Measurements from ENCODE around the gene CDH4. TPM values are rescaled to one million over a fixed set of nuclear protein-coding genes. Genes with fewer than 3 reads are reported as not detected.

Gene CDH4
- total and polyA plus RNA-seq, 9 of the 15 experiments (the other 6 are each of a cell fraction or from before 2014, with no cell fraction given) = 0.04 TPM; not detected in 8

DNA sequence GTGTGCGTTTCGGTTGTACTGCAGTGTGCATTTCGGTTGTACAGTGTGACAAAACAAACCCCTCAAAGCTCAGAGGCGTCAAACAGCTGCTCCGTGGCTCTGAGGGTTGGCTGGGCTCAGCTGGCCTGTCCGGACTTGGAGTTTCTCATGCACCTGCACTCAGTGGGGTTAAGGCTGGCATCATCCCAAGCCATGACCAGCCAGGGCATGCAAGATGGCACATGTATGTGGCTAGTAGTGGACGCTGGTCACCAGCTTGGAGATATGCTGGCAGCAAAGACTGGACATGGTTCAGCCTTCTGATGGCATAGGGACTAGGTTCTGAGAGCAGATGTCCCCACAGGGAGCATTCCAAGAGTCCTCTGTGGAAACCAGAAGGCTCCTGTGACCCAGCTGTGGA is 187.2 kb downstream of the CDH4 start:
- intact Hi-C loops (cut with micrococcal nuclease) (no loop called here), in situ Hi-C loops (cut with MboI) (no loop called here)
- no peak for DNase-seq (ENCODE audit: extremely low read depth in 1 of 4, low spot score in 3 of 4)
- TF ChIP-seq PHF8 (IDR thresholded peaks at IDR 0.05; ENCODE audit: borderline replicate concordance, low read length) (no peak), TGIF2 (CRISPR knock-in tag; IDR thresholded peaks at IDR 0.05) (no peak), RFX7 (CRISPR knock-in tag; IDR thresholded peaks at IDR 0.05) (no peak), SIX5 (IDR thresholded peaks at IDR 0.05; ENCODE audit: borderline replicate concordance in 1 of 2, insufficient read depth in 1 of 2, low read depth in 1 of 2, low read length in 2 of 2) (no peak), EWSR1 (IDR thresholded peaks at IDR 0.05; ENCODE audit: borderline replicate concordance, low read depth, partially characterized antibody) (no peak)
- TF ChIP-seq, protein P1, sequence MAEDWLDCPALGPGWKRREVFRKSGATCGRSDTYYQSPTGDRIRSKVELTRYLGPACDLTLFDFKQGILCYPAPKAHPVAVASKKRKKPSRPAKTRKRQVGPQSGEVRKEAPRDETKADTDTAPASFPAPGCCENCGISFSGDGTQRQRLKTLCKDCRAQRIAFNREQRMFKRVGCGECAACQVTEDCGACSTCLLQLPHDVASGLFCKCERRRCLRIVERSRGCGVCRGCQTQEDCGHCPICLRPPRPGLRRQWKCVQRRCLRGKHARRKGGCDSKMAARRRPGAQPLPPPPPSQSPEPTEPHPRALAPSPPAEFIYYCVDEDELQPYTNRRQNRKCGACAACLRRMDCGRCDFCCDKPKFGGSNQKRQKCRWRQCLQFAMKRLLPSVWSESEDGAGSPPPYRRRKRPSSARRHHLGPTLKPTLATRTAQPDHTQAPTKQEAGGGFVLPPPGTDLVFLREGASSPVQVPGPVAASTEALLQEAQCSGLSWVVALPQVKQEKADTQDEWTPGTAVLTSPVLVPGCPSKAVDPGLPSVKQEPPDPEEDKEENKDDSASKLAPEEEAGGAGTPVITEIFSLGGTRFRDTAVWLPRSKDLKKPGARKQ (CRISPR knock-in tag; IDR thresholded peaks at IDR 0.05) = no peak
- H3K79me2 ChIP-seq (ENCODE audit: control insufficient read depth, insufficient read depth, low read length) = no peaks in the 10 kb centered on the region
- H3K9me3 ChIP-seq (replicated peaks; ENCODE audit: control insufficient read depth, insufficient read depth, low read depth, low read length) = no peaks in the 10 kb centered on the region
- no peak for ATAC-seq
- CTCF ChIA-PET (ENCODE audit: low intra/inter-chr PET ratio) = no interaction called here
- H3K27ac ChIP-seq (ENCODE audit: extremely low read depth, low read depth, low read length) = no peak overlapping the region
- no peaks in the 10 kb centered on the region for H3K9me1 ChIP-seq (ENCODE audit: control insufficient read depth, insufficient read depth, low read length)
- H3K4me3 ChIP-seq = no peak overlapping the region
- peaks cover 3 to 42% of the 10 kb centered on the region in 2 experiments; a peak in 2 of 5 replicates for H3K27me3 ChIP-seq (ENCODE audit: control insufficient read depth in 2 of 2, insufficient read depth in 2 of 2, low read length in 2 of 2)
- POLR2A ChIA-PET = no interaction called here
- WGBS (ENCODE audit: insufficient coverage, low coverage, missing lambda C conversion rate) = under 1% methylated on average over 7 of the region's 7 CpGs
- H4K20me1 ChIP-seq (replicated peaks; ENCODE audit: control insufficient read depth, insufficient read depth, low read length) = peaks cover 3% of the 10 kb centered on the region; the same call in 1 of the 2 replicates
- no TSS peak for BruUV-seq (replicated peaks)
- H3K4me2 ChIP-seq (ENCODE audit: insufficient read depth, low read length) = no peak overlapping the region
- H2AFZ ChIP-seq (ENCODE audit: low read depth, low read length) = no peak overlapping the region
- H3K36me3 ChIP-seq (ENCODE audit: control insufficient read depth, insufficient read depth, low read length) = no peaks in the 10 kb centered on the region
- no peak for FAIRE-seq
- H3K4me1 ChIP-seq (replicated peaks in 1 of 2; ENCODE audit: control insufficient read depth in 2 of 2, insufficient read depth in 2 of 2, low read length in 2 of 2) = no peaks in the 10 kb centered on the region; a peak in 1 of 5 replicates
- H3K9ac ChIP-seq (ENCODE audit: insufficient read depth in 1 of 2, low read depth in 2 of 2, low read length in 2 of 2) = no peak overlapping the region
